Middle frontal gyrus (tissue), 1 donor: ENCODE measurements around the gene MTAP.

Source experiments
- DNase-seq: peaks from one replicate; pipeline ENCODE4 v3.0.0-alpha.2; 2015; ENCODE audit warnings: low spot score; ENCODE audit errors: extremely low spot score

MTAP gene

DNA sequence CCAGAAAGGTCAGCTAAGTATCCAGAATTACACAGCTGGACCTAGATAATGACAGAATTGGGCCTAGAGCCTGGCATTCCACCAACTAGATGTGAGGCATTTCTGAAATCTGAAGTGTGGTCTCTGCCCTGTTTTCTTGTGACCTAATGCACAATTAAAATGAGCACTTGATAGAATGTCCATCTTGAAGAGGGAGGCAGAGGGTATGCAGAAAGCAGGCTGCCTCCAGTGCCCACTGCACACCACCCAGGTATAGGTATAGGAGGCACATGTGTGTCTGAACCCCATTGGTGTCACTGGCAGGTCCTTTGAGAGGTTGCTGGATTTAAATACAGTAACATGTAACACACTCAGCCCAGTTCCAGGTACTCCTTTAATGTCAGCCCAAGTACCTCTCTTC is 2.4 kb downstream of the MTAP start:
- DNase-seq, result no peak

DNA sequence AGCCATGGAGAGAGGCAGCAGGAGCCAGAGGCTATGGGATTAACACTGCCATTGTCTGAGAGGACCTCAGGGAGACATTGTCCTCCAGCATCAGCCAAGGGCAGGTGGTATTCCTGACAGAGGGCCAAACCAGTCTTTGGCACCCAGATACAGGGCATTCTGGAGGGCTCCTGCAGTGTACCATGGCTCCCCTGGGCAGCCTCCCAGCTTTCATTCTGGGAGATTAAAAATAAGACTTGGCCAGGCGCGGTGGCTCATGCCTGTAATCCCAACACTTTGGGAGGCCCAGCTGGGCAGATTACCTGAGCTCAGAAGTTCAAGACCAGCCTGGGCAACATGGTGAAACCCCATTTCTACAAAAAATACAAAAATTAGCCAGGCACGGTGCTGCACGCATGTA is 4.2 kb downstream of the MTAP start:
- no peak for DNase-seq

DNA sequence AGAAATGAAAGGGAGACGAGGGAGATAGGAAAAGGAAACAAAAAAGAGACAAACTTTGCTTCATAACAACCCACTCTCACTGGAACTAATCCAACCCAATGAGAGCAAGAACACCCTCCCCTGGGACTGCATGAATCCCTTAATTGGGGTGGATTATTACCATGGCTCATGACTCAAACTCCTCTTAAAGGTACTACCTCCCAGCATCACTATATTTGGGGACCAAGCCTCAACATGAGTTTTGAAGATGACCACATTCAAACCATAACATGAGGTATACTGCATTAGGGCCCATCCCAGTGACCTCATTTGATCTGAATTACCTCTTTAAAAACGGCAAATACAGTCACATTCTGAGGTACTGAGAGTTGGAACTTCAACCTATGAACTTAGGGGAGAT is 8.0 kb downstream of the MTAP start:
- no peak for DNase-seq

DNA sequence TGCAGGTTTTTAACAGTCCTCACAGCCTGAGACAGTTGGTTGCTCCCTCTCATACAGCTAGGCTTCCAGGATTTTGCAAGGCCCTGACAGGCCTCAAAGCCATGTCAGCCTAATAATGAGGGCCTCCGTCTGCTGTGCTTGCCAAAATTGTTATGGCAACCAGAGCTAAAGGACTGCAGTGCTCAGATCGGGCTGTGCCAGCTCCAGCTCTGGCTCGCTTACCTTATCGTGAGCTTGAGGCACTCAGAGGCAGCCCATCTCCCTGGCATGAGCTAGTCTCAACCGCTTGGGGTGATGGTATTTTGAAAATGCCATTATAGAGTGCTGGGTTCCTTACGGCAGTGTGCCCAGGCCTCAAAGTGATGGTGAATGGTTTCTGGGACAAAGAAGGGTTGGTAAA is 8.4 kb downstream of the MTAP start:
- no peak for DNase-seq

DNA sequence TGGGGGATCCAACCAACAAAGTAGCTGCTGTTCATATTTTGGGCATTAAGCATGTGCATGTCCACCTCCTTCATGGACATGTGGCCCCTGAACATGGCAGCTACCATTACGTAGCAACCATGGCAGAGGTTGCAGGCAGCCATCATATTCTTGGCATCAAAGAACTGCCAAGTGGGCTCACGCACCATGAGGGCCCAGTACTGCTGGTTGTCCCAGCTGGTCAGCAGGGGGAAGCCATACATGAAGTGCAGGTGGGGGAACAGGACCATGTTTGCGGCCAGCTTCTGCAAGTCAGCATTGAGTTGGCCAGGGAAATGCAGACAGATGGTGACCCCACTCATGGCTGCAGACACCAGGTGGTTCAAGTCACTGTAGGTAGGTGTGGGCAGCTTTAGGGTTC is 9.5 kb downstream of the MTAP start:
- DNase-seq, result no peak

DNA sequence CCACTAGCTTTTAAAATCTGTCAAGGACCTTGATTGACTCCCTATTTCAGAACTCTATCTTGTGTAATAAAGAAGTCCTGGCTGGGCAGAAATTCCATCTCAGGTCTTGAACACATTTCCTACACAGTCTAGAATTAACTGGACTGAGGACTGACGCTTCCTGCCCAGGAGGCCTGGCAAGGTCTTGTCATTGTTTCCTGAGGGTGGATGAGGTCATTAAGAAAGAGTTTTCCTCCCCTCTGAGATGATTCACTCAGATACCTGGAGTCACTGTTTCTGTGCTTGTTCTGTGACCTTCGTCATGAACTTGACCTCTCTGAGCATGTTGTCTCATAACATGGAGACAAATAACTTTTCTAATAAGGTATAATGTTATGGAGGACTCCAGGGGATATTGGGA is 10.0 kb downstream of the MTAP start:
- DNase-seq, result no peak

DNA sequence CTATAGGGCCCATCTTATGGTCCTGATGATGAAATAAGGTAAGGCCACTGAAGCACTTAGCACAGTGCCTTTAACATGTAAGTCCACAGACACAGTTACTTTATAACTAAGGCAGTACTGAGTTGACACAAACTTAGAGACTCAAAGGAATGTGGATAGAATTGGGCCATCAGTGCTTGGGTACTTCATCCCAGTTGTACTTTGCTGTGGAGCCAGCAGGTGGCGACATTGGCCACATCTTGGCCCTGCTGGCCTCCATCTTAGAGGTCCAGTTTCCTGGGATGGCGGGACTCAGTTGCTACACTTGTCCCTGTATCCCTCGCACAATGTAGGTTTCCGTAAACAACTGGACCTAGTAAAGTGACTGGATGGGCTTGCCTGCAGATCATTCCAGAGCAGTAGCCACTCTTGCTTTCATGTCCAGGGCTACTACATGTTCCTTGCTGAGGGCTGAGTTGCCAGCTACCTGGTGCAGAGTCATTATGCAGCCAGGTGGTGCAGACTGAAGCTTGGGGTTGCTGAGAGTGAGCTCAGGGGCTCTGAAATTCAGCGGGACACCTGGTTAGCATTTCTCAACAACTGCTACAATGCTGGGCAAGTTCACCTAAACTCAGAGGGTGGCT is 10.6 kb downstream of the MTAP start:
- peak; percentile 34 for DNase-seq

DNA sequence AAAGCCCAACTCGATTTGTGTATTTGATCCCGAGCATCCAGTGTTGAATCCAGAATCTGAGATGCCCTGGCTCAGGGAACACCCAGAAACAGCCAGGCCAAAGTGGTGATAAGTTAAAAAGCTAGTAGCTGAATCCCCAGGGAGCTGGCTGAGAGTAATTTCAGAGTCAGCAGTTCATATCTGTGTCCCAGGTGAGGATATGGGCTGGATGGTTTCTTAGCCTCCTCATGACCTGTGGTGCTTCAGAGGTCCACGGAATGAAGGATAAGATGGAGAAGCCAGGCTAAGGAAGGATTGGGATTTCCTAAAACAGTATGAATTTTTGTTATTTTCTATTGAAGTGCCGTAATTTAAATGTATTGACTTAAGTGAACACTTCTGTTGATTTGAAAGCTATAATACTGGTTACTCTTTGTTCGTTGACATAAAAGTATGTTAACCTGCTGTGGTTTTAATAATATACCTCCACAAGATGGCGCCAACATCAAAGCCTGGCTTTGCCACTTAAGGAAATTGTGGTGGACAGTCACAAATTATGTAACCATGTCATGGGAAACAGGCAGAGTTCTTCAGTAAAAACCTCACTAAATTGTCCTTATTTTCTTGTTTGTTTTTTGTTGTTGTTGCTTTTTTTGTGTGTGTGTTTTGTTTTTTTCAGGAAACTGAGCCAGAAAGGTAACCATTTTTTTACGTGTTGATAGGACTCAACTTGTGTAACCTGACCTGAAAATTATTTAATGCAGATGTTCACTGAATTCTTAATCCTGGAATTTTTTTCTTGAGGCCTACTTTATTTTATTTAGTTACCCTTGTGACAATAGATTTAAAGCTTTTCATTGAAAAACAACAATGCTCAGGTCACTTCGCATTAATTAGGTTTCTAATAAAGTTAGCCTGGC is 11.4 kb downstream of the MTAP start:
- peak; percentile 72 for DNase-seq

DNA sequence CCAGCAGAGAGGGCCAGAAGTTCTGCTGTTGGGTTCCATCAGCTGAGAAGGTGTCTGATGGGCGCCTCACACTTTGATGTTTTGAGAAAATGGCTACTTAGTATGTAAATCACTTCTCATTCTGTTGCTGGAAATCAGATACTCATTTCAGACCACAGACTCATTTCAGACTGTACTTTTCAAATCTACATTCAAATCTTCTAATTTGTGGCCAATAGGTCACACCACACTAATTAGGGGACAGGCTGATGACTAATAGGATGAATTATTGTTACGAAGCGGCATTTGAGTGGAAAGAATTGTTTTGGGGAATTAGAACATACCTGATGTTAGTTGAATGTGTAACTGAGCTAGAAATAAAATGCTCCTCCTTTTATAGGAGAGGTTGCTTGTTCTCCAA is 13.2 kb downstream of the MTAP start:
- DNase-seq, result no peak

DNA sequence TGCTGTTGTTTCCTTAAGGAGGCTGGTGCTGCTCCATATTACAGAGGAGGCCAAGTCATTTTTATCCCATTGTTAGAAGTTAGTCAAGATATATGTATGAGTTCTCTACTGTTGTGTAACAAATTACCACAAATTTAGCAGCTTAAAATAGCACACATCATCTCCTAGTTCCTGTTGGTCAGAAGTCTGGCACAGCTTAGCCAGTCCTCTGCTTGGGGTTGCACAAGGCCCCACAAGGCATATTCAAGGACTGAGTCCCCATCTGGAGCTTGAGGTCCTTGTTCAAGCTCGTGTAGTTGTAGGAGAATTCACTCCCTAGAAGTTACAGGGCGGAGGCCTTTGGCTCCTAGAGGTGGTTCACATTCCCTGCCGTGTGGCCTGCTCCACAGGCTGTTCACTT is 14.7 kb downstream of the MTAP start:
- no peak for DNase-seq

DNA sequence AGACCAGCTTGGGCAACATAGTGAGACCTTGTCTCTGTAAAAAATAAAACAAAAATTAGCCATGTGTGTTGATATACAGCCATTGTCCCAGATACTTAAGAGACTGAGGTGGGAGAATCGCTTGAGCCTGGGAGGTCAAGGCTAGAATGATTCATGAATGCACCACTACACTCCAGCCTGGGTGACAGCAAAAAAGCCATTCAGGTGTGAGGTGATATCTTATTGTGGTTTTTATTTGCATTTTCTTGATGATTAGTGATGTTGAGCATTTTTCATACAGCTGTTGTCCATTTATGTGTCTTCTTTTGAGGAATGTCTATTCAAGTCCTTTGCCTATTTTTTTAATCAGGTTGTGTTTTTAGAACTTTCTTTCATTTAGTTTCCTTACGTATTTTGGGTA is 23.2 kb downstream of the MTAP start:
- DNase-seq, result no peak

DNA sequence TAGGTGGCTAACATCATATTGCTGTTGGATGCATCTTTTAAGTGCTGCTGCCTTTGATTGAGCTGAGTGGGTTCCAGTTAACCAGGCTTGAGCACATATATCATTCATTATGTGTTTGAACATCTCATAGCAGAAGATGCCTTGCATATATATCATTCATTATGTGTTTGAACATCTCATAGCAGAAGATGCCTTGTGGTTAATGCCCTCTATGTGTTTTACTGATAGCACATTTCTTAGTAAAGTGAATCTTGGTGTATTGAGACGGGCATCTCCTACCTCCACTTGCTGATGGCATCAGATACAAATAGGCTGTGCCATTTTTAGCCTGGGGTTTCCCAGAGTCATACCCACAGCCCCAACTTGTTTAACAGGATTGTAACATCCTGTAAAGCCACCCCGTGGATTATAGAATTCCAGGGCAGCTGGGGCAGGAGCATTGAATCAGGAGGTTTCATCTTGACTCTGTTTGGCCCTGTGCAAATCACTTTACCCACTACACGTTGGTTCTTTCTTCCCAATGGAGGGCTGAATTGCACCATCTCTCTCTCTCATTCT is 26.5 kb downstream of the MTAP start:
- no peak for DNase-seq

DNA sequence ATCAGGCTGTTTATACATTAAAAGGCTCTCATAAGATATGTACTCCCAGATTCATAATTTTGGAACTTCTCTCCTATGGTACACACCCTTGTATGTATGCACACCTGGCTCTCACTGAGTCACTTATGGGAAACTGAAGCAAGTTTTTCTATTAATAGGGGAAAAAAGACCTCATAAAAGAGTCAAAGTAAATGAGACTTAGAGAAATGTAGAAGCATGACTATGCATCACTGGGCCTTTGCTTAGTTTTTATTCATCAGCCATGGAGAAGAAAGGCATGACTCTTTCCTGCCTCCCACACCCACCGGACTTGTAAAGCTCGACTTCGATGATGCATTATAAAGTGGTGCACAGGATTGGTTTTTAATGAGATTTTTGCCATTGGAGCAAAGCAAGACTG is 28.2 kb downstream of the MTAP start:
- DNase-seq, result no peak

DNA sequence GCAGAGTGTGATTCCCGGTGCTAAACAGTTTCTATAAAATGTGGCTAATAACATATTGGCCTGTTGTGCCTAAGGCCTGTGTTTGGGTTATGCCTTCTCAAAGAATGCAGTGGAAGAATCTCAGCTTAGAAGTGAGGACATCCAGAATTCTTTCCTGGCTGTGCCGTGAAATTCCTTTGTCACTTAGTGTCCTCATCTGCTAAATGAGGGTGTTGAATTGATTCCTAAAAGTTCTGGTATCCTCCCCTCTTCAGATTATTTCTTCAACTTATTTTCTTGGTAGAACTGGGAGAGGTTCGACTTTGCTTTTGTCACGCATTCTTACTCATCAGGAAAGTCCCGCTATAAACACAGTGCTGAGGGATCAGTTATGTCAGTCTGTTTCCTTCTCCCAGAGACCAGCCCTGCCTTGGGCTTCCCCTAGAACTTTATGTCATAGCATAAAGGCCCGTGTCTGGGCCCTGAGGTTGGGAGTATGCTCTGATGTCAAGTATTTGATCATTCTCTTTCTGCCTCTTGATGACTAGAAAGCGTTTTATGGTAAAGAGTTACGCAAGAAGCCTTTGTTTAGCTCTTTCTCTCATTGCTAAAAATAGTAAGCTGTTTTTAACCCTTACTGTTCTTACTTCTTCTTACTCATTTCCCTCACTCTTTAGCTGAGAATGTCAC is 29.5 kb downstream of the MTAP start:
- no peak for DNase-seq

DNA sequence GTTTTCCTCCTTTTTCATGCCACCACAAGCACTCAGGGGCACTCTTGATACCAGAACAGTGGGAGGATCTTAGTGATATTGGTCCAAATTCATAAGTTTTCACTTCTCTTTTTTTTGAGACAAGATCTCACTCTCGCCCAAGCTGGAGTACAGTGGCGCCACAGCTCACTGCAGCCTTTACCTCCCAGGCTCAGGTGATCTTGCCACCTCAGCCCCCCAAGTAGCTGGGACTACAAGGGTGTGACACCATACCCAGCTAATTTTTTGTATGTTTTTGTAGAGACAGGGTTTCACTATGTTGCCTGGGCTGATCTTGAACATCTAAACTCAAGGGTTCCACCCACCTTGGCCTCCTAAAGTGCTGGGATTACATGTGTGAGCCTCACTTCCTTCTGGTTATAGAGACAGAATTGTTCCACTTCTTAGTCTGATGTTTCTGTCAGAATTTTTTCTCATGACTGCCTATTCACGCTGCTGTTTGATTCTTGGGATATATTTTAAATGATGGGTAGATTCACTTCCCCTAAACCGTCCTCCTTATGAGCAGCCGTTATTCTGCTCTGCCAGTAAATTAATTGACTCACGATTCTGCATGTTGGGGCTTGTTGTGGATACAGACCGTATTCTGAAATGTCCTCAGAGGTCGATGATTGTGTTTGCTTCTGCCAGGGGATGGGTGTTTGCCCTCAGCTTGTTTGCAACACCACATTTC is 30.8 kb downstream of the MTAP start:
- DNase-seq, result no peak

DNA sequence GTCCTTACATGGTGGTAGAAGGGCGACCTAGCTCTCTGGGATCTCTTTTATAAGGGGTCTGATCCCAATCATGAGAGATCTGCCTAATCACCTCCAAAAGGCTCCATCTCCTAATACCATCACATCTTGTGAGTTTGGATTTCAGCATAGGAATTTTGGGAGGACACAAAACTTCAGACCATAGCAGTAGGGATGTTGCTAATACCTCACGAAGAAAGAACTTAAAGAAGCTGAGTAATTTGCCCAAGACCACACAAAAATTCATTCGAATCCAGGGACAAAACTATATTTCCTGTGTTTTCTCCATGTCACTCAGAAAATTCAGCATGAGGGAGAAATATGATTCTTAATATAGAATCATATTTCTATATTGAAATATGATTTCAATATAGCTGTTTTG is 32.7 kb downstream of the MTAP start:
- DNase-seq, result no peak

DNA sequence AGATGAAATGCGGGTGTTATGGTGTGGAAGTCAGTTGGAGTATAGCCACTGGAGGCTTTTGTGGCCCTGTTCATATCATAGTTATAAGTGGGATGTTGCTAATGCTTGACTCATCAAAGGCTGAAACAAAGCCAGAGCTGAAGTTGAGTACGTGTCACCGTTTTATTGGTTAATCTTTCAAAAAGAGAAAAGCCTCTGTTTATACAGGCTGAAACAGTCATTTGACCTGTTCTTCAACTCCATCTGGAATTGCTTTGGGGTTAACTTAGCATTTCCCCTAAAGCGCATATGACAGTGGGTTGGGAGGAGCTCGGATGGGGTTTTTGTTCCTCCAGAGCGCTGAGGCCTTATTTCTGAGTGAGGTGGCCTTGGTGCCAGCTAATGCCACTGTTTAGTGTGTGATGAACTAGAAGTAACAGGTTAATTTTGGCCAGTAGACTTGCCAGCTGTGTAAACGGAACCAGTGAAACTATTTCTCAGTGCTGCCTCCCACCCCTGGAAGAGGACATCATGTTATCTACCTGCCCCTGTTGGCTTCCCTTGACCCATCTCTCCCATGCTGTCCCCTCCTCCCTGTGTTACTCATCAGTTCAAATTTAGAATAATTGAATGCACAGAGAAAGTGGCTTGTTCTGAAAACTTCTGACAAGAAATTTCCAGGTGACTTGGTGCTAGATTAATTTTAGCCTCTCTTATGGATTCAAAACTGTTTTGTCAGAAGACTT is 34.2 kb downstream of the MTAP start:
- DNase-seq, result no peak

DNA sequence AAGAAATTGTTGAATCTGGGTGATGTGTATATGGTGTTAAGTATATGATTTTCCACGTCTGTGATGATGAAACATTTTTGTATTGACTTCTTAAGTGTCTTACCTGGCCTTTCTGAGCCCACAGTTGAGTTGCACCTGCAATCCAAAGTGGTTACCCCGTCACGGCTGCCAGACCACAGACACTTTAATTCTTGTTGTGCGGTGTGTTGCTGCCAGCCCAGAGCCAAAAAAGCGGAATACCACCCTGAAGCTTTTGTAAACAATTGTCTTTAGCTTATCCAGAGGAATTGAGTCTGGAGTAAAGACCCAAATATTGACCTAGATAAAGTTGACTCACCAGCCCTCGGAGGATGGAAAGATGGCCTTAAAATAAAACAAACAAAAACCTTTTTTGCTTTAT is 35.1 kb downstream of the MTAP start:
- DNase-seq, result no peak

DNA sequence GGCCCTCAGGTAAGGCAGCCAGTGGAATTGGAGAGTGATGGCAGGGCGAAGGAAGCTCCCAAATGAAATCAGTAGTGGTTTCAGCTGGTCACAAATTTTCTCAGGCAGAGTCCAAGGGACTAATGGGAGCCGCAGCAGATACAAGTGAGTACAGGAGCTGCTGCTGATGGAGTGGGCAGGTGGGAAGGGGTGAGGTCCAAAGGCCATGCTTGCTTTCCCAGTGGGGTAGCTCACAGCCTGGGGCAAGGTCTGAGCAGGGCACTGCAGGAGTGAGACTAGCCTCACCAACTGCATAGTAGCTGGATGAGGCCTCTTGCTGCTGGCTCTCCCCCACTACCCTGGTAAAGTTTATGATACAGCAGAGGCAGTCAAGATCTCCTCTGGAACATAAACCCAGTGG is 38.2 kb downstream of the MTAP start:
- no peak for DNase-seq

DNA sequence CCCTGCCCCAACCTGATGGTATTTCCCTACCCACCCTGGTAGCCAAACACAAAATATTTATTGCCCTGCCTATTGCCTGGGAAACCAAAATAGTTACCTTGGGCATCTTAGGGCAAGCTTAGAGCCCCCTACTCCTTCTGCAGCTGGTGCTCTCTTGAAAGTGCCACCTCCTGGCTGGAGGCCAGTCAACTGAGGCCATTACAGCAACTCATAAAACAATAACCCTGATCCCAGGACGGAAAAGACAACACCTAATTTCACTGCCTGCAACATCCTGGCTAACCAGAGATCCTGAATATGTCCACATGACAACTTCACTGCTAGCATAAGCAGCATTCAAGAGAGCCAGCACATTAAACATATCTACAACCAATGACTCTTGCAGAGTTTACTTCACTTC is 38.7 kb downstream of the MTAP start:
- no peak for DNase-seq

DNA sequence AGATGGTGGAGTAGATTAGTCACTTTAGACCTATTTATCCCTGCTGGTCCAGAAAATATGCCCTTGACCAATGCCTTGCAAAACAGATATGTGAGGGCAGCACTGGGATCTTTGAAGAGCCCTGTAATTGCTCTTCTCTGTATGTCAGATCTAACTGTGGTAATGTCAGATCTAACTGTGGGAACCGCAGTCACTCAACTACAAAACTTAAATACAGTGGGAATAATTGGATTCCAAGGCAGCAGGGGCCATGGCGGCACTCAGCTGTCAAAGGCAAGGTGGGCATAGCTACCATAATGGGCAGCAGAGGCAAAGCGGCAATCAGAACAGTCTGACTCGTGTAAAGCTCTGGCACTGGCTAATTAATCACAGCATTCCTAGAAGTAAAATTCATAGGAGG is 46.2 kb downstream of the MTAP start:
- DNase-seq, result no peak
